Brain microvascular endothelial cell (primary cell): ENCODE measurements around the gene CDC42BPA.
A peak's percentile ranks its signal among the peaks of the same experiment; 100 is the strongest.

Experiments used
- DNase-seq: peaks from one replicate; pipeline ENCODE4 v3.0.0-alpha.2; 2020
- H3K27ac ChIP-seq: fragments of 250-450 bp; sonication (Bioruptor Pico); 2 replicates; pipeline ENCODE4 v1.5.1; 2020; ENCODE audit warnings: mild to moderate bottlenecking, moderate library complexity
- H3K27me3 ChIP-seq: fragments of 250-450 bp; sonication (Bioruptor Pico); replicated peaks from 2 replicates; pipeline ENCODE4 v1.5.1; 2020; ENCODE audit warnings: mild to moderate bottlenecking
- H3K36me3 ChIP-seq: fragments of 250-450 bp; sonication (Bioruptor Pico); replicated peaks from 2 replicates; pipeline ENCODE4 v1.5.1; 2020; ENCODE audit warnings: mild to moderate bottlenecking
- H3K4me3 ChIP-seq: 2 replicates; pipeline ENCODE4 v1.5.1; 2011; ENCODE audit warnings: low read depth, mild to moderate bottlenecking, control low read depth, low read length, moderate library complexity
- in situ Hi-C: cut with HindIII; loops from 2 replicates; pipeline ENCODE4 v1.10.0; 2017; ENCODE audit warnings: low sequenced_read_pairs, low pct_ligation_motif_present
- TF ChIP-seq, protein P1 (sequence below): IDR thresholded peaks from 2 replicates; pipeline ENCODE4 v1.5.1; 2011; ENCODE audit warnings: low read depth, mild to moderate bottlenecking, moderate library complexity, low read length, control low read depth, inconsistent platforms; ENCODE audit errors: missing control alignments

The CDC42BPA gene

DNA sequence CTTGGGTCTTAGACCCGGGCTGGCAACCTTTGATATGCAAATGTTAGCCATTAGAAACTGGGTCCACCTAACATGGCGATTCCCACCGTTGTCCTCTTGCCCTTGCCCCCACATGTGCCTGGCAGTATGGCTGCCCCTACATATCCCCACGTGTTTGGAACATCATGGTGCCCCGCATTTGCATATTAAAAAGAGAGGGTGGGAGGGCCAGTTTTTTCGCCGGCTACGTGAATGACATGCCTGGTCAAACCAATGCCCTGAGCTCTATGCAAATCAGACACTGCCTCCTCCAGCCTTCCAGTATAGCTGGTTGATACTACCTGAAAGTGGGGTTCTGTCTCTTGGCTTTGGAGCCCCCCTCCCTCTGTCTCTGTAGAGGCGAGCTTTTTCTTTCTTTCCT is 133.0 kb downstream of the CDC42BPA start:
- TF ChIP-seq, protein P1, sequence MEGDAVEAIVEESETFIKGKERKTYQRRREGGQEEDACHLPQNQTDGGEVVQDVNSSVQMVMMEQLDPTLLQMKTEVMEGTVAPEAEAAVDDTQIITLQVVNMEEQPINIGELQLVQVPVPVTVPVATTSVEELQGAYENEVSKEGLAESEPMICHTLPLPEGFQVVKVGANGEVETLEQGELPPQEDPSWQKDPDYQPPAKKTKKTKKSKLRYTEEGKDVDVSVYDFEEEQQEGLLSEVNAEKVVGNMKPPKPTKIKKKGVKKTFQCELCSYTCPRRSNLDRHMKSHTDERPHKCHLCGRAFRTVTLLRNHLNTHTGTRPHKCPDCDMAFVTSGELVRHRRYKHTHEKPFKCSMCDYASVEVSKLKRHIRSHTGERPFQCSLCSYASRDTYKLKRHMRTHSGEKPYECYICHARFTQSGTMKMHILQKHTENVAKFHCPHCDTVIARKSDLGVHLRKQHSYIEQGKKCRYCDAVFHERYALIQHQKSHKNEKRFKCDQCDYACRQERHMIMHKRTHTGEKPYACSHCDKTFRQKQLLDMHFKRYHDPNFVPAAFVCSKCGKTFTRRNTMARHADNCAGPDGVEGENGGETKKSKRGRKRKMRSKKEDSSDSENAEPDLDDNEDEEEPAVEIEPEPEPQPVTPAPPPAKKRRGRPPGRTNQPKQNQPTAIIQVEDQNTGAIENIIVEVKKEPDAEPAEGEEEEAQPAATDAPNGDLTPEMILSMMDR = no peak
- Histone ChIP-seq H3K27me3 (no peaks in the 10 kb centered on the region), H3K4me3 (no peak overlapping the region), H3K36me3 (no peaks in the 10 kb centered on the region), H3K27ac (no peak overlapping the region)
- in situ Hi-C loops = no loop called here
- DNase-seq = no peak

DNA sequence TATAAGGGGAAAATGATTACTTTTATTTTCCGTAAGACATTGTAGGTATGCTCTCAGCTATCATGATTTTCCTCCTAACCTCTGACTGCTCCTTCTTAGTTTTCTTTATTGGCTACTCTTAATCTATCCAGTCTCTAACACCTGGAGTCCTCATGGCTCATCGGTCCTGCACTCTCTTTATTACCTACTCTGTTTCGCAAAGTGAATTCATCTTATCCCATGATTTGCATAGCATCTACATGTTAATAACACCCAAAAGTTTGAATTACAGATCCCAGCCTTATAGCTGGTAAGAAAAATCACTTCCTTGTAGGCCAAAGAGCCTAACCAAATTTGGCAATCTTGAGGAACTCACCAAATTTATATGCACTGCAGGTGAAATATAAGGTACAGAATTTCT is 136.3 kb downstream of the CDC42BPA start:
- H3K36me3 ChIP-seq = no peaks in the 10 kb centered on the region
- TF ChIP-seq, protein P1 = no peak
- no peak overlapping the region for H3K27ac ChIP-seq
- in situ Hi-C loops = no loop called here
- no peak for DNase-seq
- no peak overlapping the region for H3K4me3 ChIP-seq
- no peaks in the 10 kb centered on the region for H3K27me3 ChIP-seq

DNA sequence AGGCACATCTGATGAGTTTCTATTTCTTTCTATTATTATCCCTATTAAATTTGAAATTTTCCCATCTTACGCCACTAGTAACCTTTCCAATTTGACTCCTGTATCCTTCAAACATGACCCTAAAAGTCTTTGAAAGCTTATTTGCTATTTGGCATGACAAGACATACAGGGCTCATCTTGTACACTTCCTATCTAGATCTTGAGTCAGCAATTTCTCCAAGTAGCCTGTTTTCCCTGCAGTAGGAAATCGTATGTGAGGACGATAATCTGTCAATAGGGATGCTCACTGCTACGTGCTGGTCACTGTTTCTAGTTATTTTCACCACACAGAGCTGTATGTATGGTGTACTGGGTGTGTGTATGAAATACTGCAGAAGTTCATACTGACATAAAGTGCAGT is 142.7 kb downstream of the CDC42BPA start:
- no peak overlapping the region for H3K27ac ChIP-seq
- no peaks in the 10 kb centered on the region for H3K36me3 ChIP-seq
- H3K27me3 ChIP-seq = no peaks in the 10 kb centered on the region
- no peak for DNase-seq
- in situ Hi-C loops = no loop called here
- TF ChIP-seq, protein P1 = no peak
- no peak overlapping the region for H3K4me3 ChIP-seq

DNA sequence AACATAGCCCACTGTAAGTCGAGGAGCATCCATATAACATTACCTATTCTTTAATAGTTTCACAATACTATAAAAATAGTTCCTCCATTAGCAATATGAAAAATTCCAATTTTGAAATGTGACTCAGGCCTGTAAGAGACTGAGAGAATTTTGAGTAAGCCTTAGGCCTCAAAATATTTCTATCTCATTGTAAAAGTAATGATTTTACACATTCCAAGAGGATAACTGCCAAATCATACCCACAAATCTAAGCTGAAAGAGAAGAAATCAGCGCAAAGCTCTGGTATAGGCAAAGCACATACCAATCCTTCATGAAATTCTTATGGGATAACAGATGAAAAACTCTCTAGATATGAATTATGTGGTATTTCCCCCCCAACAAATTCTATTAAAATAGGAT is 144.1 kb downstream of the CDC42BPA start:
- Histone ChIP-seq H3K4me3 (no peak overlapping the region), H3K27me3 (no peaks in the 10 kb centered on the region), H3K27ac (no peak overlapping the region), H3K36me3 (no peaks in the 10 kb centered on the region)
- DNase-seq = peak; percentile 16
- in situ Hi-C loops = no loop called here
- TF ChIP-seq, protein P1 = no peak

DNA sequence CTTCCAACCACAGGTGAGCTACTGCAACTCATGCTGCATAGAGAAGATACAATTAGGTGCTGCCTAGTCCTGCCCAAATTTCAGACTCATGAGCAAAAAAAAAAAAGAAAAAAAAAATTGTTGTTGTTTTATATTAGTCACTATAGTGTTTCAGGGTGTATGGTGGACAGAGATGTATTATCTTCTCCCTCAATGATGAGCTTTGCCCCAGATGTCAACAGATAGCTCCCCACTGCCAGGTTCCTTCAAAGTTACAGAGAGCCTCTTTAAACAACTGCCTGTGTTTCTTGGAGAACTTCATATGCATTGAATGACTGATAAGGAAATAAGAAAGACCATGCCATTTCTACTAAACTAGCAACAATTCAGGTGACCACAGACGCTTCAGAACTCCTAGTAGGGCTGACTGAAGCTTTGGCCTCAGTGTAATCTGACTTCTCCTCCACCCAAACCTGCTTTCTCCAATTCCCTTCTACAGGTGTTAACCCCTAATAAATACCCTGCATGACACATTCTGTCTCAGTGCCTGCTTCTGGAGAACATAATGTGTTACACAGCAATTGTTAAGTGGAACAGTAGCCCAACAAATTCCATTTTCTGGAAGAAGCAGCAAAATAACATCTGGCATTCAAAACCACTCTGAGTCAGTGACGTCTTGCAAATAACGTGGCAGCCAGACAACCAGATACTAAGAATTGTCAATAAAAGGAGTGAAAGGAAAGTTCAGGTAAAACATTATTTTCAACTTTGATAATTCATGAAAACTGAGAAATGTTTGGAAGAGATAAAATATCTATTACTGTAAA is 147.7 kb downstream of the CDC42BPA start:
- Histone ChIP-seq H3K36me3 (no peaks in the 10 kb centered on the region), H3K27ac (no peak overlapping the region), H3K27me3 (no peaks in the 10 kb centered on the region), H3K4me3 (no peak overlapping the region)
- in situ Hi-C loops = no loop called here
- DNase-seq = no peak
- TF ChIP-seq, protein P1 = no peak

DNA sequence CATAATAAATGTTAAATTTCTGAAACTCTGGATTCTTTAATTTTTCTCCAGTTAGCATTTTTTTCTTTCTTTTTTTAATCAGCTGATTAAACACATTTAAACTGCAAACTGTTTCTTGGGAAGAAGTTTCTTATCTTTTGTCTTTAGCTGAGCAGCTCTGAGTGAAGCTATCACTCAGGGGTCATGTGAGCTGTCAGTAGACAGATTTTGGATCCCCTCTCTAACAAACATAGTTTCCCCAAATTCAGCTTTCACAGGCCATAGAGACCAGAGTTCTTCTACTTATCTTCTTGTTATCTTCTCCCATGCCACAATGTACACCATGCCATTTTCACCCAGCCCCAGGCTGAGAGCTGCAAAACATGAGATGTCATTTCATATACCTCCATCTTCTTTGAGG is 148.9 kb downstream of the CDC42BPA start:
- no peak for DNase-seq
- no peaks in the 10 kb centered on the region for H3K36me3 ChIP-seq
- in situ Hi-C loops = no loop called here
- TF ChIP-seq, protein P1 = no peak
- no peak overlapping the region for H3K27ac ChIP-seq
- H3K27me3 ChIP-seq = no peaks in the 10 kb centered on the region
- H3K4me3 ChIP-seq = no peak overlapping the region
